HG03571 (cell line): ENCODE data around the gene RNASEH1.

Source experiments
- ATAC-seq: cut with Tn5 transposase; IDR thresholded peaks from one replicate; pipeline ENCODE4 v1.9.1; 2021; ENCODE audit not compliant: unreplicated experiment

Gene RNASEH1, protein sequence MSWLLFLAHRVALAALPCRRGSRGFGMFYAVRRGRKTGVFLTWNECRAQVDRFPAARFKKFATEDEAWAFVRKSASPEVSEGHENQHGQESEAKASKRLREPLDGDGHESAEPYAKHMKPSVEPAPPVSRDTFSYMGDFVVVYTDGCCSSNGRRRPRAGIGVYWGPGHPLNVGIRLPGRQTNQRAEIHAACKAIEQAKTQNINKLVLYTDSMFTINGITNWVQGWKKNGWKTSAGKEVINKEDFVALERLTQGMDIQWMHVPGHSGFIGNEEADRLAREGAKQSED

GRCh38 chr2:3558205-3559014 is at the start of gene RNASEH1:
Gene RNASEH1 (minus strand): TSS chr2:3558333. CDS start chr2:3558260, 73 bp downstream.
- peak; percentile 95 for ATAC-seq

GRCh38 chr2:3606370-3607201 is 48.5 kb upstream of the RNASEH1 start:
- no peak for ATAC-seq

DNA sequence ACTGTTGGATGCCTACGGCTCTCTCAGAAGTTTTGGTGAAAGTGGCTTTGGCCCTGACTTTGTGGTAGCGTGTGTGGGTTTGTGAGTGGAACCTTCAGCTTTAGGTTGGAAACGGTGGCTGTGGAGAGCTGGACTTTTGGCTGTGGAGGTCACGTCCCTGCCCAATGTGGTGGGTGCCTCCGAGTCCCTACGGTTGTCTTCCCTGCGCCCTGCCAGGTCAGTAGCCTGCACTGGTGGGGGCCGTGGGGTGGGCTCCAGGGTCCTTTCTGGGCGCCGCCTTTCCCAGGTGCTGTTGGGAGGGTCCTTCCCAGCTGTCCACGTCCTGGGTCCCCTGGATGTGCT is 47.9 kb upstream of the RNASEH1 start:
- ATAC-seq, result no peak

- peak; percentile 44 for ATAC-seq
Observed at GRCh38 chr2:3604991-3605961, 47.1 kb upstream of the RNASEH1 start.

GRCh38 chr2:3604207-3604877 is 46.2 kb upstream of the RNASEH1 start:
- ATAC-seq, result no peak

DNA sequence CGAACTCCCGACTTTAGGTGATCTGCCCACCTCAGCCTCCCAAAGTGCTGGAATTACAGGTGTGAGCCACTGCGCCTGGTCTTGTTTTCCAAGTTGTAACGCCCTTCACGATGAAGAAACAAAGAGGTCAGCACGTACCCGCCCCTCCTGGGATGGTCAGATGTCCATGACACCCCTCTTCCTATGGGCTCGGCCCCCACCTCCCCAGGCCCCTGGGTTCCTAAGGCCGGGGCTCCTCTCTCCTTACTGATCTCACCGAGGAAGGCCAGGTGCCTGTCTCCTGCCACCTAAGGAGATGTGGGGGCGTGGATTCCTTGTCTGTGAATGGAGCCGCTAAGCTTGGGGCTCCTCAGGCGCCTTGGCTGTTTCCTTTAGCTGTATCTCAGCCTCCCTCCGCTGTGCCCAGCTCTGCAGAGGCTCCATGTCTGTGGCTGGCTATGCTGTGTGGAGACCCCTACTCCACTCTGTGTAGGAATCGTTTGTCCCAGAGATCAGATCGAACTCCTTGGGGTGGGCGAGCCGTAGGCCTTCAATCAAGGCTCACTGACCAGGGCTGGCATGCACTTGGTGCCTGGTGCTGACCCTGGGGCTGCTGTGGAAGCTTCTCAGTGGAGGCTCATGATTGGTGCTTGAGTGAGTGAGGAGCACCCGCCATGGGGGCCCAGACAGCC is 45.5 kb upstream of the RNASEH1 start:
- ATAC-seq, result no peak

DNA sequence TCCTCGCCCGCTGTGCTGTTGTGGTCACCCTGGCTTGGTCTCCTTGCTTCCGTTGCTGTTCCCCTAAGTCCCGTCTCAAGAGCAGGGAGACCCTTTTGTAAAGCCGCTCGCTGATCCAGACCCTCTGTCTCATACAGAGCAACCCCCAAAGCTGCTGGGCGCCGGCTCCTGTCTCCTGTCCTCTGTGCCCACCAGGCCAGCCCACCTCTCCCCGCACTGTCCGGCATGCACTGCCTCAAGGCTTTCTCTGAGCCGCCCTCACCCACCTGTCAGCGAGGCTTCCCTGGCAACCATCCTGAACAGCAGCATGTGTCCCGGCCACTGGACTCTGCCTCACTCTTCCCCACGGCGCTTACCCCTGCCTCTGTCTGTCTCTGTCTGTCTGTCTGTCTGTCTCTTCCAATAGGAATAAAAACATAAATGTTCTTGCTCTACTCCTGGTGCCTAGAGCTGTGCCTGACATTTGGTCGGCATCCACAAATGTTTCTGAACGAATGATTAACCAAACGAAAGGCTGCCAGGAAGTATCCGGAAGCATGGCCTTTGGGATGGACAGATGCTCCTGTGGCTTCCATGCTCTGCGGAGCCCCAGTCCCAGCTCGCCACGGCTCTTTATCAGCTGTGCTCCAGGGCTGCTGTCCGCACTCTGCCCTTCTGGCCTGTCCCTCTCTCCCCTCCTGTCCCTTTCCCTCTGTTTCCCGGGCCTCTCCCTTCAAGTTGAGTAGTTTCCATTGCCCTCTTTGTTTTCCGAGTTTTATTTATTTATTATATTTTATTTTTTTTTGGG is 44.6 kb upstream of the RNASEH1 start:
- no peak for ATAC-seq

- no peak for ATAC-seq
Observed at GRCh38 chr2:3601561-3602271, 43.6 kb upstream of the RNASEH1 start.

DNA sequence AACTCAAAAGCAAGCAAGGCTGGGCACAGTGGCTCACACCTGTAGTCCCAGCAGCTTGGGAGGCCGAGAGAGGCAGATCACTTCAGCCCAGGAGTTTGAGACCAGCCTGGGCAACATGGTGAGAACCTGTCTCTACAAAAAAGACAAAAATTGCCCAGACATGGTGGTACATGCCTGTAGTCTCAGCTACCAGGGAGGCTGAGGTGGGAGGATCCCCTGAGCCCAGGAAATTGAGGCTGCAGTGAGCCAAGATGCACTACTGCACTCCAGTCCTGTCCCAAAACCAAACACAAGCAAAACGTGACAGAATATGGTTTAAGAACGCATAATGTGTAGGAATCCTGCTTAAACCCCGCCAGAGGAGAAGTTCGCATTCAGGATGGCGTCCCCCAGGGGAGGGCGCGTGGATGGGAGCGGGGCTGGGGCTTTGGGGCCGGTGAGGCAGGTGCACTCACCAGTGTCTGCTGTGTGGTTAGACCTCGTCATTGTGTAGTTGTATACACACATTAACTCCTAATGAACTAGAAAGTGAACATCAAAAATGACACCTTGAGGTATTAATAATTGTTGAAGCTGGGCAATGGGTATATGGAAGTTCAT is 42.2 kb upstream of the RNASEH1 start:
- no peak for ATAC-seq

DNA sequence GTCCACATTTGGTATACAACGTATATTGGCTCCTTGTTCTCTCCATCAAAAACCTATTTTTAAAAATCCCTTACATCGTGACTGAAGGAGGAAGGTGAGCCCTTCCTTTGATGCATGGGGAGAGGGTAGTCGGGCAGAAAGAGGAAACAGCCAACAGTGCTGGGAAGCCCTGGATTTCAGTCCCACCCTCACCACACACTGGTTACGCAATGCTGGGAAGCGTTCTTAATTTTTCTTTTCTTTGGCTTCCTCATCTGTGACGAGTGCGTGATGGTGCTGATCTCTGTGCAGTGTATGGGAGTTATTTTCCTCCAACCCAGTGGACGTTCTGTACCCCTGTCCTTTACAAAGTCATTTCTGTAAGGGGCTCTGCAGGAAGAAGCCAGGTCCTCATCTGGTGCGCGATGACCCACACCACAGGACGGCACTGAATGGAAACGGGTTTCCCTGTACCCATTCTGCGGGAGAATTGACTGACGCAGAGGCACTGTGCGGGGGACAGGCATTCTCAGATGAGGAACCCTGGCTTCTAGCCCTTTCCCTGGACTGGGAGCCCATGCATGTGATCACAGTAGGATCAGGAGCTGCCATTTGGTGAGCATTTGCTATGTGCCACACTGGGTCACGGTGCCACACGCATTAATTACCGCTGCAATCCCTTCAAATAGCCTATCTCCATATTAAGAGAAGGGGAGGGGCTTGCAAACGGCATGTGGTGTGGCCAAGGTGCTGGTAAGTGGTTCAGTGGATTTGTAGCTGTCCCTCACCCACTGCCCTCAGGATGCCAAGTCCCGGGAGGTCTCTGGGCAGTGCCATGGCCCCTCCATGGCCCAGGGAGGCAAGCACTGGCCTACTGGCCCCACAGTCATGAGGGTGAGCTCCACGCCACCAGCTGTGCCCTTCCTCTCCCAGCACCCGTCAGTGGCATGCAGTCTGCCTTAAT is 41.0 kb upstream of the RNASEH1 start:
- ATAC-seq, result no peak

GRCh38 chr2:3598197-3598910 is 40.2 kb upstream of the RNASEH1 start:
- no peak for ATAC-seq

- ATAC-seq, result no peak
Observed at GRCh38 chr2:3597567-3597966, 39.4 kb upstream of the RNASEH1 start.

GRCh38 chr2:3596901-3597417 is 38.8 kb upstream of the RNASEH1 start:
- ATAC-seq, result no peak

DNA sequence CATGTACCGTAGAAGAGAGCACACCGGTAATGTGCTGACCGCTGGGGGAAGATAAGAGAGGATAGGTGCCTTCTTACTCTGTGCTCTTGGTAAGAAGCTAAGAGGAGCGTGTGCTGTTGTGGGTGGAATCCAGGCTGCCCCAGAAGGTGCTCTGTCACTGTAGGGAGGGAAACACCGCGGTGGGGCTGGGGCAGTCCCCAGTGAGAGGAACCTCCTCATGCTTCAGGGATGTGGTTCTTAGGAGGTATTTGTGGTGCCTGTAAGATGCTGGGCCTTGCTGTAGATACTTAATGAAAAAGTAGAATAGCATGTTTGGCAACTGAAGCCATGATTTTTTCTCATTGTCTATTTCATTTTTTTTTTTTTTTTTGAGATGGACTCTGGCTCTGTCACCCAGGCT is 37.9 kb upstream of the RNASEH1 start:
- peak; percentile 64 for ATAC-seq

DNA sequence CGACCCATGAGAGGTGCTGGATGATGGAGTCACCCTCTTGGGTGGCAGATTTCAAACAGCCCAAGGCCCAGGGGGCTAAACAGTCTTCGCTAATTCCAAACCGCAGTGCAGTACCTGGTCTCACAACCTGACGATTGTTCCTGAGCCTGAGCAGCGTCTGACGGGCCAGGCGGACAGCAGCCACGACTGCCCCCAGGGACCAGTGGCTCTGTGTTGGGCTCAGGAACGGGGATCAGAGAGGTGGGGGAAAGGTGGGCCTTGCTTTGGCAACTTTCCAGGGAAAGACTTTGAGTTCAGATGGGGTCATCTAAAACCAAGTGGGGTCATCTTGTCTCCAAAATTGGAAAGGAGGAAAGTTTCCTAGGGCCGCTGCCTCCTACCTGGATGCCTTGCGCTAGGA is 37.3 kb upstream of the RNASEH1 start:
- no peak for ATAC-seq
